HL-60/S4 treated with phorbol 12-myristate 13-acetate at 8.2 ng/mL for 4 days and 3 days (cell line): ENCODE results near the gene ASB3.
"Not testable (repeated sequence)": the region's sequence is repeated elsewhere in the genome, so short reads cannot be mapped to it uniquely, and the experiment has no call there.

Experiments
- in situ Hi-C: fragments of 300-500 bp; cut with MboI; formaldehyde crosslinking; loops from 2 replicates; pipeline ENCODE4 v1.15.0; 2022; ENCODE audit warnings: low sequenced_read_pairs

ASB3 gene

GRCh38 chr2:53787614-53788289 is 999 bp upstream of the ASB3 start:
- in situ Hi-C loops: no loop called here

GRCh38 chr2:53786352-53786704 is 425 bp downstream of the ASB3 start:
- in situ Hi-C loops: no loop called here

GRCh38 chr2:53785366-53785765 is 1.4 kb downstream of the ASB3 start:
- in situ Hi-C loops: no loop called here

- in situ Hi-C loops: no loop called here
These were observed 2.3 kb downstream of the ASB3 start for GRCh38 chr2:53784436-53784835.

GRCh38 chr2:53782676-53783075 is 4.1 kb downstream of the ASB3 start:
- in situ Hi-C loops: no loop called here

- in situ Hi-C loops: no loop called here
These were observed 6.7 kb downstream of the ASB3 start for GRCh38 chr2:53780056-53780455.

GRCh38 chr2:53778536-53779162 is 8.1 kb downstream of the ASB3 start:
- in situ Hi-C loops: no loop called here

- in situ Hi-C loops: no loop called here
These were observed 9.6 kb downstream of the ASB3 start for GRCh38 chr2:53777134-53777533.

GRCh38 chr2:53770264-53770663 is 16.5 kb downstream of the ASB3 start:
- in situ Hi-C loops: no loop called here

GRCh38 chr2:53769318-53769945 is 17.3 kb downstream of the ASB3 start:
- in situ Hi-C loops: no loop called here

- in situ Hi-C loops: no loop called here
These were observed 18.6 kb downstream of the ASB3 start for GRCh38 chr2:53768242-53768542.

GRCh38 chr2:53767405-53768241 is 19.1 kb downstream of the ASB3 start, which contains the start of gene CHAC2:
Gene CHAC2 (plus strand): TSS chr2:53767804. CDS start chr2:53767887, 83 bp downstream.
- in situ Hi-C loops: no loop called here

GRCh38 chr2:53765767-53766166 is 21.0 kb downstream of the ASB3 start:
- in situ Hi-C loops: no loop called here

- in situ Hi-C loops: not testable (repeated sequence)
These were observed 29.5 kb downstream of the ASB3 start for GRCh38 chr2:53757206-53757605.

GRCh38 chr2:53756644-53757043 is 30.1 kb downstream of the ASB3 start:
- in situ Hi-C loops: no loop called here

GRCh38 chr2:53755121-53755520 is 31.6 kb downstream of the ASB3 start:
- in situ Hi-C loops: no loop called here

- in situ Hi-C loops: no loop called here
These were observed 33.7 kb downstream of the ASB3 start for GRCh38 chr2:53753041-53753440.

GRCh38 chr2:53752385-53752784 is 34.4 kb downstream of the ASB3 start:
- in situ Hi-C loops: no loop called here

GRCh38 chr2:53751728-53752127 is 35.0 kb downstream of the ASB3 start:
- in situ Hi-C loops: no loop called here

GRCh38 chr2:53750041-53750768 is 36.5 kb downstream of the ASB3 start:
- in situ Hi-C loops: no loop called here
